K562 treated with DMSO at 1 percent for 12 hours (cell line): Measurements from ENCODE around the gene TNF. TPM values are rescaled to one million over a fixed set of nuclear protein-coding genes. Genes with fewer than 3 reads are reported as not detected.

Experiments used
- total RNA-seq: library from RNA; unstranded; fragments of 300-600 nt; gene quantifications from 2 replicates; pipeline ENCODE4 v1.2.3, GENCODE V29; 2022; ENCODE audit not compliant: insufficient read depth

TNF gene
- total RNA-seq: not detected in 2 replicates

GRCh38 chr6:31575335-31575901 lies at the start of gene TNF:
TNF (plus strand) TSS chr6:31575565; CDS start chr6:31575742, 177 bp downstream.

GRCh38 chr6:31528821-31529328 lies 46.5 kb upstream of the TNF start, which contains the start of gene MCCD1:
MCCD1 (plus strand) TSS chr6:31528962; CDS start chr6:31529015, 53 bp downstream.

GRCh38 chr6:31541658-31542521 lies 33.5 kb upstream of the TNF start, which contains the start of gene DDX39B:
DDX39B (minus strand) TSS chr6:31542003; CDS start chr6:31540532, 1,471 bp downstream.

GRCh38 chr6:31546339-31546957 lies 28.9 kb upstream of the TNF start, which contains the start of gene ATP6V1G2:
ATP6V1G2 (minus strand) TSS chr6:31546608; CDS start chr6:31546559, 49 bp downstream.

GRCh38 chr6:31546958-31547726 lies 28.2 kb upstream of the TNF start, which contains the start of gene NFKBIL1:
NFKBIL1 (plus strand) TSS chr6:31547608; CDS start chr6:31547695, 87 bp downstream.

GRCh38 chr6:31572041-31572911 lies 3.1 kb upstream of the TNF start, which contains the start of gene LTA:
LTA (plus strand) TSS chr6:31572289; CDS start chr6:31572743, 454 bp downstream.

GRCh38 chr6:31582230-31582643 lies 6.9 kb downstream of the TNF start, which contains the start of gene LTB:
LTB (minus strand) TSS chr6:31582424; CDS start chr6:31582417, 7 bp downstream.

GRCh38 chr6:31586008-31586407 lies 10.6 kb downstream of the TNF start, which contains the start of gene LST1:
LST1 (plus strand) TSS chr6:31586277; CDS start chr6:31587300, 1,023 bp downstream.

GRCh38 chr6:31614684-31615578 lies 39.6 kb downstream of the TNF start, which contains the start of gene AIF1:
AIF1 (plus strand) TSS chr6:31615234; CDS start chr6:31615330, 96 bp downstream.

GRCh38 chr6:31620586-31621319 lies 45.4 kb downstream of the TNF start, which contains the start of gene PRRC2A:
PRRC2A (plus strand) TSS chr6:31620715; CDS start chr6:31622790, 2,075 bp downstream.

Other genes starting within 250 kb of the TNF start
- 6.5 and 7.7 TPM in 2 replicates for gene HLA-B, start 218.4 kb upstream of the TNF start, total RNA-seq
- 19.1 and 31.6 TPM in 2 replicates for gene MICA, start 172.0 kb upstream of the TNF start, total RNA-seq
- gene MICB, start 77.4 kb upstream of the TNF start, total RNA-seq: 19.2 and 35.6 TPM in 2 replicates
- not detected in 2 replicates for gene MCCD1, start 46.6 kb upstream of the TNF start, total RNA-seq
- 110 and 208 TPM in 2 replicates for gene DDX39B, start 33.6 kb upstream of the TNF start, total RNA-seq
- not detected in 2 replicates for gene ATP6V1G2, start 29.0 kb upstream of the TNF start, total RNA-seq
- 65.2 and 74.9 TPM in 2 replicates for gene NFKBIL1, start 28.0 kb upstream of the TNF start, total RNA-seq
- gene LTA, start 3.3 kb upstream of the TNF start, total RNA-seq: 1.2 TPM in 1 of 2 replicates, not detected in the other
- 1.1 TPM in 1 of 2 replicates, not detected in the other for gene LTB, start 6.9 kb downstream of the TNF start, total RNA-seq
- 3.7 and 5.1 TPM in 2 replicates for gene LST1, start 10.7 kb downstream of the TNF start, total RNA-seq
- 2.2 TPM in 1 of 2 replicates, not detected in the other for gene NCR3, start 17.4 kb downstream of the TNF start, total RNA-seq
- 8.8 and 20.6 TPM in 2 replicates for gene AIF1, start 39.7 kb downstream of the TNF start, total RNA-seq
- 149 and 261 TPM in 2 replicates for gene PRRC2A, start 45.1 kb downstream of the TNF start, total RNA-seq
- 285 and 425 TPM in 2 replicates for gene BAG6, start 77.1 kb downstream of the TNF start, total RNA-seq
- gene APOM, start 80.3 kb downstream of the TNF start, total RNA-seq: 3.6 and 14.1 TPM in 2 replicates
- 22.4 and 35.6 TPM in 2 replicates for gene C6orf47, start 85.2 kb downstream of the TNF start, total RNA-seq
- gene GPANK1, start 89.4 kb downstream of the TNF start, total RNA-seq: 48.9 and 50.1 TPM in 2 replicates
- 524 and 598 TPM in 2 replicates for gene CSNK2B, start 90.5 kb downstream of the TNF start, total RNA-seq
- 2.1 and 12.9 TPM in 2 replicates for gene LY6G5B, start 94.4 kb downstream of the TNF start, total RNA-seq
- not detected in 2 replicates for gene LY6G5C, start 105.5 kb downstream of the TNF start, total RNA-seq
- 80.3 and 103 TPM in 2 replicates for gene ABHD16A, start 127.8 kb downstream of the TNF start, total RNA-seq
- not detected in 2 replicates for gene LY6G6F, start 131.3 kb downstream of the TNF start, total RNA-seq
- not detected in 2 replicates for gene LY6G6D, start 139.8 kb downstream of the TNF start, total RNA-seq
- not detected in 2 replicates for gene LY6G6C, start 146.2 kb downstream of the TNF start, total RNA-seq
- gene MPIG6B, start 147.8 kb downstream of the TNF start, total RNA-seq: not detected in 2 replicates
- 45.6 and 57.2 TPM in 2 replicates for gene DDAH2, start 153.7 kb downstream of the TNF start, total RNA-seq
- gene CLIC1, start 161.0 kb downstream of the TNF start, total RNA-seq: 1,195 and 1,297 TPM in 2 replicates
- gene MSH5, start 164.4 kb downstream of the TNF start, total RNA-seq: 14.8 and 39.6 TPM in 2 replicates
- gene SAPCD1, start 187.1 kb downstream of the TNF start, total RNA-seq: 6.8 and 8.2 TPM in 2 replicates
- 1.5 and 6.2 TPM in 2 replicates for gene VWA7, start 201.8 kb downstream of the TNF start, total RNA-seq
- gene VARS1, start 220.2 kb downstream of the TNF start, total RNA-seq: 86.3 and 98.8 TPM in 2 replicates
- gene LSM2, start 231.4 kb downstream of the TNF start, total RNA-seq: 150 and 173 TPM in 2 replicates
- gene HSPA1L, start 239.7 kb downstream of the TNF start, total RNA-seq: 3.4 and 6.2 TPM in 2 replicates
- gene HSPA1A, start 240.0 kb downstream of the TNF start, total RNA-seq: 632 and 775 TPM in 2 replicates